ENCODE results near the gene PANX2.

Gene PANX2

DNA sequence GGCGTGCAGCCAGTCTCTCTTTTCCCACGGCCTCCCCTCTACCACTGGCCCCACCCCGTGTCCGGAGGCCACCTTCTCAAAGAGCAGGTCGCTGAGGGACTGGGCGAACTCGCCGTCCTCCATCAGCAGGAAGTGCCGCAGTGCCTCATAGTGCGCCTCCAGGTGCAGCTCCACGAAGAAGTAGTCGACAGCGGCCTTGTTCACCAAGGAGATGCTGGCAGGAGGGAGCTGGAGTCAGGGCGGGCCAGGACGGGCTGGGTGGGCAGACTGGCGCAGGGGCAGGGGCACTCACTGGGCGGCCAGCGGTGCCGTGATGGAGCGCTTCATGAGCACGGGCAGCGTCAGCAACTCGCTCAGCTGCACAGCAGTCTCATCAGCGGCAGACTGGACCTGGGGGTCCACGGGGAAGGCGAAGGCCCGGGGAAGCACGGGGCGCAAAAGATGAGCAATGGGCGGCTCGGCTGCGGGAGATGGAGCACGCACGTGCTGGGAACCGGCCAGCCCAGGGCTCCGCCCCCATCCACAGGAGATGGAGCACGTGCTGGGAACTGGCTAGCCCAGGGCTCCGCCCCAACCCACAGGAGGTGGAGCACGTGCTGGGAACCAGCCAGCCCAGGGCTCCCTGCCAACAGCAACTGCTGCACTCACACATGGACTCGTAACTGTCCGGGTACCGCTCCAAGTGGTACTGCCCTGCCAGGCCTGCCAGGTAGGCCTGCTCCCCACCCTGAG is 48.6 kb downstream of the PANX2 start:
- peak; percentile 49 for DNase-seq
- in situ Hi-C loops (cut with MboI; ENCODE audit: low pct_unique_long_range_greater_than_20kb, low sequenced_read_pairs), result no loop called here

- no peak for DNase-seq
- in situ Hi-C loops (cut with MboI; ENCODE audit: low pct_unique_long_range_greater_than_20kb, low sequenced_read_pairs), result no loop called here
These were observed 49.5 kb downstream of the PANX2 start for GRCh38 chr22:50219800-50220602.

DNA sequence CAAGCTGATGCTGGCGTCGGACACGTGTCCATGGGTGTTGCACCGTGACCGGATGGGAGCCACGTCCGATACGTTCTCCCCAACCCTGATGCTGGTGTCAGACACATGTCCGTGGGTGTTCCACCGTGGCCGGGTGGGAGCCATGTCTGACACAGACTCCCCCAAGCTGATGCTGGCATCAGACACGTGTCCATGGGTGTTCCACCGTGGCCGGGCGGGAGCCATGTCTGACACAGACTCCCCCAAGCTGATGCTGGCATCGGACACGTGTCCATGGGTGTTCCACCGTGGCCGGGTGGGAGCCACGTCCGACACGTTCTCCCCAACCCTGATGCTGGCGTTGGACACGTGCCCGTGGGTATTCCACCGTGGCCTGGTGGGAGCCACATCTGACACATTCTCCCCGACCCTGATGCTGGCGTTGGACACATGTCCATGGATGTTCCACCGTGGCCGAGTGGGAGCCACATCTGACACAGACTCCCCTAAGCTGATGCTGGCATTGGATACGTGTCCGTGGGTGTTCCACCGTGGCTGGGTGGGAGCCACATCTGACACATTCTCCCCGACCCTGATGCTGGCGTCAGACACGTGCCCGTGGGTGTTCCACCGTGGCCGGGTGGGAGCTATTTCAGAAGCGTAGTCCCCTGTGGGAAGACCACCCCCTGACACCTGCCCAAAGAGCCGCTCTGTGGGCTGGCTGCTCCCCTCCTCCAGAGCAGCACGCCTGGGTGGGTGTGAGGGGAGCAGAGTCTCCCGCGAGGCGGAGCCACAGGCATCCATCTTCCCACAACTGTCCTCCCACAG is 50.3 kb downstream of the PANX2 start:
- no peak for DNase-seq
- in situ Hi-C loops (cut with MboI; ENCODE audit: low pct_unique_long_range_greater_than_20kb, low sequenced_read_pairs), result no loop called here

- no peak for DNase-seq
- in situ Hi-C loops (cut with MboI; ENCODE audit: low pct_unique_long_range_greater_than_20kb, low sequenced_read_pairs), result no loop called here
These were observed 51.1 kb downstream of the PANX2 start for GRCh38 chr22:50221410-50222300.

DNA sequence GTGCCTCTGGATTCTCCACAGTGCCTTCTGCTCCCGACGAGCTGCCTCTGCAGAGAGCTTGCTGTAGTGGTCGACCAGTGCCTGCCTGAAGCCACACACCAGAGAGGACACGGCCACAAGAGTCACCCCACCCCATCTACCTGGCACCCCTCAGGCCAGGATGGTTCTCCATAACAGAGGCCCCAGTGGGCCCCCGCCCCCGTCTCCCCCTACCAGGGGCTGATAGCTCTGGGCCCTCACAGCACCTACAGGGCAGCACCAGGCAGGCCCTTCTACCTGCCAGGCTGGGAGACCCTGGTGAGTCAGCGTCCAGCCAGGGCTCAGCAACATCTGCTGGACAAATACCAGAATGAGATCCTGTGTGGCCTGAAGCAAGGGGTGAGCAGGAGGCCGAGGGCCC is 52.0 kb downstream of the PANX2 start:
- in situ Hi-C loops (cut with MboI; ENCODE audit: low pct_unique_long_range_greater_than_20kb, low sequenced_read_pairs), result no loop called here
- DNase-seq, result no peak

- in situ Hi-C loops (cut with MboI; ENCODE audit: low pct_unique_long_range_greater_than_20kb, low sequenced_read_pairs), result no loop called here
These were observed 53.5 kb downstream of the PANX2 start for GRCh38 chr22:50224071-50224470.

DNA sequence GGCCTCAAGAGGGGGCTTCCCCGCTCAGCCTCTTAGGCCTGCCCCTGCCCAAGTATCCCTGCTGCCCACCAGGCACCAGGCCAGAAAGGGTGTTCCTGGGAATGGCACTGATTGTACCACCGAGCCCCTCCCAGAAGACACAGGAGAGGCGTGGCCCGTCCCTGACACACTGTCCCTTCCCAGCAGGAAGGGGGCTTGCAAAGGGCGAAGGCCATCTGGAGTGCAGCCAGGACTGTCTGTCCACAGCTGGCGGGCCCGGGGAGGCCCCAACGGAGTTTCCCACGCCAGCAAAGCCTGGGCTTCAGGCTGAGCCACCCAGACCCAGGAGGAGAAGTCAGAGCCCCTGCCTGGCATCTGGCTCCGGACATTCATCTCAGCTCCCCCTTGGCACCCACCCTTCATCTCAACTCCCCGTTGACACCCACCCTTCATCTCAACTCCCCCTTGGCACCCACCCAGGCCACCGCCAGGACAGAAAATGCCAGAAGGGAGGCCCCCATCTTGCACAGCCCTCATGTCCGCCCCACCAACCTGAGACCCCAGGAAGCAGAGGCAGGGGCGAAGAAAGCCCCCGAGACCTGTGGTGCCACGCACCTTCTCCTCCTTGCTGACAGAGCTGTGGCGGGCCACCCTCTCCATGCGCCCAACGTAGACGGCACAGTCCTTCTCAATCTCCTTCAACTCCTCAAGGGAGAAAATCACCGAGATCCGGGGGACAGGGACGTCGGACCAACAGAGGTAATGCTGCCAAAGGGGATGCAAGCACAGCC is 54.9 kb downstream of the PANX2 start:
- in situ Hi-C loops (cut with MboI; ENCODE audit: low pct_unique_long_range_greater_than_20kb, low sequenced_read_pairs), result no loop called here
- DNase-seq, result no peak

More at GRCh38 chr22:50224071-50224470, 53.5 kb downstream of the PANX2 start:
- DNase-seq, result no peak

DNA sequence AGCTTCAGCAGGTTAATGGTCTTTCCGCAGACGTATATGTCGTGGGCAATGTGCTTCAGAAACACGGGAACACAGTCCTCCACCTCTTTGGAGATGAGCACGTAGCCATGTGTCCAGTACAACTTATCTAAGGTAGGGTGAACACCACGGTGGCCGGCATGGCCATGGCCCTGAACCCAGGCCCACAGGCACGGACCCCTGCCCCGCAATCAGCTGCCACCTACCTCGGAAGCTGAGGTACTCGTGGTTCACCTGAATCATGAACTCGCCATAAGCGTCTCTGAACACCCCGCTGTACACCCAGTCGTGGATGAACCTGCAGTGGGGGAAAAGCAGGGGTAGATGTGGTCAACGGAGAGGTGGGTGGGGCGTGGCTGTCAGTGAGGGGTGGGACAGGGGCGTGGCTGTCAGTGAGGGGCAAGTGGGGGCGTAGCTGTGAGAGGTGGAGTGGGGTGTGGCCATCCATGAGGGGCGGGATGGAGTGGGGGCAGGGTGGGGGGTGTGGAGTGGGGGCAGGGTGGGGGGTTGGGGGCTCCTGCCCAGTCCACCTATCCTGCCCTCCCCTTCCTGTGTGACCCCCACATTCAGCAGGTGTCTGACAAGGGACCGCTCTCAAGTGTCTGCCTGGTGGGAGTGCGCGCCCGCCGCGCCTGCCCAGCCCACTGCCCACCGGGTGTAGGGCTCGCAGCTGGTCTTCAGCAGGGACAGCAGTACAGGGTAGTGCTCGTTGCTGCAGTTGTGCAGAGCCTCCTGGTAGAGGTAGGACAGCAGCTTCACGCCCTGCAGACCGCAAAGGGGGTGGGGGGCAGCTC is 55.7 kb downstream of the PANX2 start:
- in situ Hi-C loops (cut with MboI; ENCODE audit: low pct_unique_long_range_greater_than_20kb, low sequenced_read_pairs), result no loop called here
- DNase-seq, result no peak

DNA sequence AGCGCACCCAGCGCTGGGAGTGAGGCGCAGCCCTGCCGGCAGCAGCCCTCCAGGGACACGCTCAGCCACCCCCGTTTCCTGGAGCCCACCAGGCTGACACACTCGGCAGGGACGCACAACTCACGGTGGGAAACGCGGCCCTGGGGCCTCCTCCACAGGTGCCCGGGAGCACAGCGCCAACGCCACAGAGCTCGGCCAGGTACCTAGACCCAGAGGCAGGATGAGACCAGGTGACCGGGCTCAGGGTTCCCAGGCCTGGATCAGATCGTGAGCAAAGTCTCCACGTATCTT is 56.3 kb downstream of the PANX2 start:
- DNase-seq, result no peak
- in situ Hi-C loops (cut with MboI; ENCODE audit: low pct_unique_long_range_greater_than_20kb, low sequenced_read_pairs), result no loop called here

DNA sequence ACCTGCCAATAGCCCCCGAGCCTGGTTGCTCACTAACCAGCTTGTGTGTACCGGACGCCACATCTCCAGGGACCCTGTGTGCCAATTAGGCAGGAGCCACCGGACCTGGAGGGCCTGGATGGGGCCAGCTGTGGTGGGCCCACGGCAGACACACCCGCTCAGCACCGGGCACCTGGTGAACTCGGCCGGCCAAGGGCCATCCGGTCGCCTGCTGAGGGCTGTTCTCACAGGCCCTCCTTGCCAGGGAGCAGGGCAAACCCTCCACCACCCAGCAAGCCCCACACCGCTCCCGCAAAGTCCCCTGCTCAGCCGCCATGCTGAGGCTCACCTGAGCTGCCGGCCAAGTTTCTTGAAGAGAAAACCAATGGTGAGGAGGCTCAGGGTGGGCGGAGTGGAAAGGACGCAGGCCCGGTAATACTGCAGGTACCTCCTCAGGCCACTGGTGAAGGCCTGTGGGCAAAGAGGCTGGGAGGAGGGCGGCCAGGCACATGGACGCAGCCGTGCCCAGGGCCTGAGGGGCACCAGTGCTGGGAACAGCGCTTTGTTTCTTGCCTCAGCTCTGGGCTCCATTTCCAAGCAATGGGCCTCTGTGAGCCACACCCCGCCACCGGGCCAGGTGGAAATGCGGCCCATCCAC is 57.2 kb downstream of the PANX2 start:
- in situ Hi-C loops (cut with MboI; ENCODE audit: low pct_unique_long_range_greater_than_20kb, low sequenced_read_pairs), result no loop called here
- no peak for DNase-seq

DNA sequence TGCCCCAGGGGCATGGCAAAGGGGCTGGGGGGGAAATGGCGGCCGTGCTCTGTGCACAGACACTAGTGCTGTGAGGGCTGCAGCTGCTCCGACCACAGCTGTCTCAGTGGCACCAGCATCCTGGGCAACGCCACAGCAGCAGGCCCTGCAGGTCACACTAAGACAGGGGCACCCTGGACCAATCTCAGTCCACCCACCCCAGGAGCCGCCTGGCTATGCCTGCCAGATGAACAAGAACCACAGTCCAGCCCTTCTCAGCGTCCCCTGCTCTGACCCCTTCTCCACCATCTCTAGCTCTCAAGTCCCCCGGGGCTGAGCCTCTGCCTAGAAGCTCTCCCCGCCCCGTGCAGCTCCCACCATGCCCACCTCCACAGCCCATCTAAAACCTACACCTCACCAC is 57.8 kb downstream of the PANX2 start:
- DNase-seq, result no peak
- in situ Hi-C loops (cut with MboI; ENCODE audit: low pct_unique_long_range_greater_than_20kb, low sequenced_read_pairs), result no loop called here

DNA sequence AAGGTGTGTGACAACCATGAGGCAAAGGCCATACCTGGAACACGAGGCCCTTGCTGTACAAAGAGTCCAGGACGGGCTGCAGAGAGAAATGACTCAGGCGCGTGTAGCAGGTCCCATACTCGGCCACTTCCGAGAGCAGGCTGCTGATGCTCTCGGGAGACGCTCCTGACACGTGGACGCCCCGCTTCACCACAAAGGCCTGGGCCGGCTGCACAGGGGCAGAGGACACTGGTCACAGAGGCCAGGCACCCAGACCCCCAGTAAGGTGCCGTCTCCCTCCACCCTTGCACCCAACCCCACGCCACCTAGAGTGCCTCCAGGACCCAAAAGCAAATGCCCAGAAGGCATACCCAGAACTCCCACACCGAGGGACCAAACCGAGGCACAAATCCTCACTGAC is 58.8 kb downstream of the PANX2 start:
- no peak for DNase-seq
- in situ Hi-C loops (cut with MboI; ENCODE audit: low pct_unique_long_range_greater_than_20kb, low sequenced_read_pairs), result no loop called here
